HL-60 (cell line): ENCODE measurements around the gene PARN.

Experiments
- DNase-seq, 2 experiments: peaks; one replicate each; pipeline ENCODE4 v3.0.0-alpha.2; 2010 to 2020; ENCODE audit warnings: low read depth in 1 of 2, low spot score in 1 of 2
- H3K27ac ChIP-seq: fragments of 250-450 bp; sonication (Bioruptor Pico); replicated peaks from 2 replicates; pipeline ENCODE4 v1.5.1; 2020; ENCODE audit warnings: mild to moderate bottlenecking, moderate library complexity
- H3K27me3 ChIP-seq: fragments of 250-450 bp; sonication (Bioruptor Pico); 2 replicates; pipeline ENCODE4 v1.5.1; 2021; ENCODE audit warnings: mild to moderate bottlenecking, moderate library complexity; ENCODE audit not compliant: insufficient read depth, poor library complexity, severe bottlenecking
- H3K4me3 ChIP-seq: replicated peaks from 2 replicates; pipeline ENCODE4 v1.5.1; 2011; ENCODE audit warnings: mild to moderate bottlenecking, control low read depth, low read length; ENCODE audit not compliant: insufficient read depth
- CTCF ChIP-seq: IDR thresholded peaks from one replicate; pipeline ENCODE4 v1.5.1; 2011; ENCODE audit warnings: low read length, control low read depth, inconsistent platforms; ENCODE audit not compliant: insufficient read depth
- GABPA ChIP-seq: IDR thresholded peaks from 2 replicates; pipeline ENCODE4 v1.6.1; 2012; ENCODE audit warnings: low read depth
- POLR2AphosphoS5 ChIP-seq: IDR thresholded peaks from 2 replicates; pipeline ENCODE4 v1.6.1; 2012; ENCODE audit warnings: low read depth
- SPI1 ChIP-seq: IDR thresholded peaks from 2 replicates; pipeline ENCODE4 v1.6.1; 2012; ENCODE audit warnings: low read depth, mild to moderate bottlenecking, borderline replicate concordance
- TF ChIP-seq, protein P1 (sequence below): IDR thresholded peaks from 2 replicates; pipeline ENCODE4 v1.6.1; 2012; ENCODE audit warnings: low read depth; ENCODE audit not compliant: insufficient replicate concordance

The PARN gene

GRCh38 chr16:14392960-14393359 is 237.1 kb downstream of the PARN start:
- H3K27ac ChIP-seq = no peak overlapping the region
- no peaks in the 10 kb centered on the region for H3K27me3 ChIP-seq
- no peak overlapping the region for H3K4me3 ChIP-seq
- DNase-seq = no peak
- TF ChIP-seq CTCF = no peak
- no peak for TF ChIP-seq POLR2AphosphoS5
- no peak for TF ChIP-seq GABPA
- TF ChIP-seq, protein P1, sequence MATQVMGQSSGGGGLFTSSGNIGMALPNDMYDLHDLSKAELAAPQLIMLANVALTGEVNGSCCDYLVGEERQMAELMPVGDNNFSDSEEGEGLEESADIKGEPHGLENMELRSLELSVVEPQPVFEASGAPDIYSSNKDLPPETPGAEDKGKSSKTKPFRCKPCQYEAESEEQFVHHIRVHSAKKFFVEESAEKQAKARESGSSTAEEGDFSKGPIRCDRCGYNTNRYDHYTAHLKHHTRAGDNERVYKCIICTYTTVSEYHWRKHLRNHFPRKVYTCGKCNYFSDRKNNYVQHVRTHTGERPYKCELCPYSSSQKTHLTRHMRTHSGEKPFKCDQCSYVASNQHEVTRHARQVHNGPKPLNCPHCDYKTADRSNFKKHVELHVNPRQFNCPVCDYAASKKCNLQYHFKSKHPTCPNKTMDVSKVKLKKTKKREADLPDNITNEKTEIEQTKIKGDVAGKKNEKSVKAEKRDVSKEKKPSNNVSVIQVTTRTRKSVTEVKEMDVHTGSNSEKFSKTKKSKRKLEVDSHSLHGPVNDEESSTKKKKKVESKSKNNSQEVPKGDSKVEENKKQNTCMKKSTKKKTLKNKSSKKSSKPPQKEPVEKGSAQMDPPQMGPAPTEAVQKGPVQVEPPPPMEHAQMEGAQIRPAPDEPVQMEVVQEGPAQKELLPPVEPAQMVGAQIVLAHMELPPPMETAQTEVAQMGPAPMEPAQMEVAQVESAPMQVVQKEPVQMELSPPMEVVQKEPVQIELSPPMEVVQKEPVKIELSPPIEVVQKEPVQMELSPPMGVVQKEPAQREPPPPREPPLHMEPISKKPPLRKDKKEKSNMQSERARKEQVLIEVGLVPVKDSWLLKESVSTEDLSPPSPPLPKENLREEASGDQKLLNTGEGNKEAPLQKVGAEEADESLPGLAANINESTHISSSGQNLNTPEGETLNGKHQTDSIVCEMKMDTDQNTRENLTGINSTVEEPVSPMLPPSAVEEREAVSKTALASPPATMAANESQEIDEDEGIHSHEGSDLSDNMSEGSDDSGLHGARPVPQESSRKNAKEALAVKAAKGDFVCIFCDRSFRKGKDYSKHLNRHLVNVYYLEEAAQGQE = no peak
- no peak for TF ChIP-seq SPI1

- Histone ChIP-seq H3K27me3 (no peaks in the 10 kb centered on the region), H3K4me3 (no peak overlapping the region), H3K27ac (no peak overlapping the region)
- DNase-seq = no peak
- TF ChIP-seq POLR2AphosphoS5 (no peak), CTCF (no peak), GABPA (no peak), SPI1 (no peak)
- TF ChIP-seq, protein P1 = no peak
Observed at GRCh38 chr16:14389359-14389758, 240.7 kb downstream of the PARN start.

- H3K27me3 ChIP-seq = no peaks in the 10 kb centered on the region
- DNase-seq = no peak
- H3K4me3 ChIP-seq = no peak overlapping the region
- H3K27ac ChIP-seq = no peak overlapping the region
- TF ChIP-seq GABPA (no peak), POLR2AphosphoS5 (no peak), CTCF (no peak)
Observed at GRCh38 chr16:14388243-14388642, 241.8 kb downstream of the PARN start.

DNA sequence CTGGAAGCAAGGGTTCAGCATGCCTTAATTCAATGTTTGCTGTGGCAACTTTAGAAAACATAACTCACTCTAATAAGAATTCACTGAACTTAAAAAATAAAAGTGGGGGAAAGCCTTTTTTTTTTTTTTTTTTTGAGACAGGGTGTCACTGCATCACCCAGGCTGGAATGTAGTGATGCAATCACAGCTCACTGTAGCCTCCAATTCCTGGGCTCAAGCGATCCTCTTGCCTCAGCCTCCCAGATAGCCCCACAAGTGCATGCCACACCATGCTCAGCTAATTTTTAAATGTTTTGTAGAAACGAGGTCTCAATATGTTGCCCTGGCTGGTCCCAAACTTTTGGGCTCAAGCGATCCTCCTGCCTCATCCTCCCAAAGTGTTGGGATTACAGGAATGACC is 243.9 kb downstream of the PARN start:
- no peak overlapping the region for H3K27ac ChIP-seq
- DNase-seq = no peak
- H3K27me3 ChIP-seq = no peaks in the 10 kb centered on the region
- TF ChIP-seq, protein P1 = no peak
- TF ChIP-seq GABPA (no peak), POLR2AphosphoS5 (no peak), CTCF (no peak), SPI1 (no peak)
- no peak overlapping the region for H3K4me3 ChIP-seq
